Measurements from ENCODE around the gene DYNLL2. TPM values are rescaled to one million over a fixed set of nuclear protein-coding genes. Genes with fewer than 3 reads are reported as not detected.
"Not testable (repeated sequence)": the region's sequence is repeated elsewhere in the genome, so short reads cannot be mapped to it uniquely, and the experiment has no call there.

The DYNLL2 gene
- total RNA-seq, 5 donors from 2014 or later (not counting 1 experiment from before 2014, with no cell fraction given), result 30.4 to 42.1 (median 34.9) TPM

GRCh38 chr17:58136669-58137279 is 53.6 kb downstream of the DYNLL2 start:
- H3K4me3 ChIP-seq (ENCODE audit: control insufficient read depth in 1 of 2, extremely low read depth in 1 of 2, low read length in 1 of 2), result no peak overlapping the region
- no peak for DNase-seq
- no peaks in the 10 kb centered on the region for H3K27me3 Mint-ChIP-seq
- no peaks in the 10 kb centered on the region for H3K36me3 ChIP-seq (ENCODE audit: control insufficient read depth in 2 of 2, extremely low read depth in 1 of 2, insufficient read depth in 1 of 2, low read length in 1 of 2)
- ATAC-seq (replicated peaks in 1 of 4), result no peak
- H3K36me3 Mint-ChIP-seq, result peaks cover 5% of the 10 kb centered on the region
- WGBS (ENCODE audit: insufficient coverage), result 67% methylated on average over 5 of the region's 8 CpGs
- peaks cover 0 to 15% (median 5%) of the 10 kb centered on the region in 3 donors for H3K9me3 Mint-ChIP-seq
- H3K4me3 Mint-ChIP-seq, result no peak overlapping the region
- no peaks in the 10 kb centered on the region for H3K9me3 ChIP-seq
- peaks cover 3 to 4% of the 10 kb centered on the region in 2 experiments for H3K27me3 ChIP-seq (replicated peaks in 1 of 2; ENCODE audit: control insufficient read depth in 2 of 2, extremely low read depth in 1 of 2, insufficient read depth in 2 of 2, low read length in 1 of 2)
- H3K4me1 Mint-ChIP-seq, result peaks cover 1 to 10% (median 2%) of the 10 kb centered on the region in 3 donors
- no peaks in the 10 kb centered on the region for H3K4me1 ChIP-seq (ENCODE audit: control insufficient read depth in 1 of 2, extremely low read depth in 1 of 2, insufficient read depth in 2 of 2, low read length in 2 of 2)
- H3K27ac Mint-ChIP-seq, result no peak overlapping the region
- CTCF ChIA-PET, result interaction anchor here (0.6 kb wide), 2 partner anchors 275 to 394 kb away, joined by 3 read pairs; no protein-coding TSS in a partner anchor
- H3K27ac ChIP-seq (ENCODE audit: low read length), result no peak overlapping the region
- POLR2A ChIA-PET, result no interaction called here

- Mint-ChIP-seq H3K4me3 (no peak overlapping the region), H3K36me3 (peaks cover 26% of the 10 kb centered on the region), H3K27me3 (no peaks in the 10 kb centered on the region), H3K27ac (no peak overlapping the region), H3K4me1 (peaks cover 0 to 5% (median 0%) of the 10 kb centered on the region in 3 donors), H3K9me3 (peaks cover 20 to 31% (median 21%) of the 10 kb centered on the region in 3 donors)
- no peak for DNase-seq
- peaks cover 2% of the 10 kb centered on the region for H3K9me3 ChIP-seq
- ChIA-PET CTCF (no interaction called here), POLR2A (interaction anchor here in 1 of 2 donors (0.9 kb wide), 1 partner anchor 27 kb away, joined by 3 read pairs; no protein-coding TSS in a partner anchor)
- no peak overlapping the region for H3K4me3 ChIP-seq (ENCODE audit: control insufficient read depth in 1 of 2, extremely low read depth in 1 of 2, low read length in 1 of 2)
- H3K27me3 ChIP-seq (replicated peaks in 1 of 2; ENCODE audit: control insufficient read depth in 2 of 2, extremely low read depth in 1 of 2, insufficient read depth in 2 of 2, low read length in 1 of 2), result peaks cover 0 to 4% of the 10 kb centered on the region in 2 experiments
- H3K4me1 ChIP-seq (ENCODE audit: control insufficient read depth in 1 of 2, extremely low read depth in 1 of 2, insufficient read depth in 2 of 2, low read length in 2 of 2), result no peaks in the 10 kb centered on the region
- H3K27ac ChIP-seq (ENCODE audit: low read length), result no peak overlapping the region
- WGBS (ENCODE audit: insufficient coverage), result no CpG with 5 or more reads among the region's 5 CpGs
- no peaks in the 10 kb centered on the region for H3K36me3 ChIP-seq (ENCODE audit: control insufficient read depth in 2 of 2, extremely low read depth in 1 of 2, insufficient read depth in 1 of 2, low read length in 1 of 2)
- ATAC-seq (replicated peaks in 1 of 4), result no peak
These were observed 58.3 kb downstream of the DYNLL2 start for GRCh38 chr17:58141505-58141904.

GRCh38 chr17:58143335-58143734 is 60.1 kb downstream of the DYNLL2 start:
- DNase-seq; H3K4me3 Mint-ChIP-seq; H3K27me3 Mint-ChIP-seq; ATAC-seq (replicated peaks in 1 of 4); H3K4me1 ChIP-seq (ENCODE audit: control insufficient read depth in 1 of 2, extremely low read depth in 1 of 2, insufficient read depth in 2 of 2, low read length in 2 of 2); H3K27ac ChIP-seq (ENCODE audit: low read length); H3K36me3 ChIP-seq (ENCODE audit: control insufficient read depth in 2 of 2, extremely low read depth in 1 of 2, insufficient read depth in 1 of 2, low read length in 1 of 2); H3K4me1 Mint-ChIP-seq; H3K4me3 ChIP-seq (ENCODE audit: control insufficient read depth in 1 of 2, extremely low read depth in 1 of 2, low read length in 1 of 2); H3K9me3 ChIP-seq; H3K27me3 ChIP-seq (replicated peaks in 1 of 2; ENCODE audit: control insufficient read depth in 2 of 2, extremely low read depth in 1 of 2, insufficient read depth in 2 of 2, low read length in 1 of 2); CTCF ChIA-PET; POLR2A ChIA-PET; H3K27ac Mint-ChIP-seq: not testable (repeated sequence)
- H3K36me3 Mint-ChIP-seq, result peaks cover 28% of the 10 kb centered on the region
- peaks cover 25 to 42% (median 29%) of the 10 kb centered on the region in 3 donors for H3K9me3 Mint-ChIP-seq
- WGBS (ENCODE audit: insufficient coverage), result no CpG with 5 or more reads among the region's 4 CpGs

- no CpG with 5 or more reads among the region's 1 CpG for WGBS (ENCODE audit: insufficient coverage)
- no peak overlapping the region for H3K27ac Mint-ChIP-seq
These were observed 61.6 kb downstream of the DYNLL2 start for GRCh38 chr17:58144801-58145200.

More at GRCh38 chr17:58144801-58145200, 61.6 kb downstream of the DYNLL2 start:
- no peak for ATAC-seq (replicated peaks in 1 of 4)
- Mint-ChIP-seq H3K4me1 (peaks cover 6 to 17% (median 16%) of the 10 kb centered on the region in 3 donors), H3K27me3 (no peaks in the 10 kb centered on the region), H3K36me3 (peaks cover 38% of the 10 kb centered on the region), H3K9me3 (peaks cover 25 to 46% (median 29%) of the 10 kb centered on the region in 3 donors), H3K4me3 (no peak overlapping the region)
- Histone ChIP-seq H3K27ac (ENCODE audit: low read length) (no peak overlapping the region), H3K4me1 (ENCODE audit: control insufficient read depth in 1 of 2, extremely low read depth in 1 of 2, insufficient read depth in 2 of 2, low read length in 2 of 2) (no peaks in the 10 kb centered on the region), H3K27me3 (replicated peaks in 1 of 2; ENCODE audit: control insufficient read depth in 2 of 2, extremely low read depth in 1 of 2, insufficient read depth in 2 of 2, low read length in 1 of 2) (no peaks in the 10 kb centered on the region), H3K36me3 (ENCODE audit: control insufficient read depth in 2 of 2, extremely low read depth in 1 of 2, insufficient read depth in 1 of 2, low read length in 1 of 2) (no peaks in the 10 kb centered on the region), H3K4me3 (ENCODE audit: control insufficient read depth in 1 of 2, extremely low read depth in 1 of 2, low read length in 1 of 2) (no peak overlapping the region), H3K9me3 (peaks cover 2% of the 10 kb centered on the region)
- ChIA-PET CTCF (no interaction called here), POLR2A (no interaction called here)
- no peak for DNase-seq

Other genes starting within 250 kb of the DYNLL2 start
- 10 to 100 TPM; 13.3 to 32.3 (median 25.2) TPM for gene MRPS23, start 233.4 kb upstream of the DYNLL2 start, total RNA-seq
- gene CUEDC1, start 128.0 kb upstream of the DYNLL2 start, total RNA-seq, result 1 to 10 TPM in 1 of 5 donors, under 1 TPM in 3, not detected in 1; 0.33 to 1.4 (median 0.74) TPM
- gene VEZF1, start 95.2 kb upstream of the DYNLL2 start, total RNA-seq, result 10 to 100 TPM; 43.1 to 68.1 (median 63.8) TPM
- 100 to 1,000 TPM; 112 to 266 (median 261) TPM for gene SRSF1, start 76.2 kb upstream of the DYNLL2 start, total RNA-seq
- gene OR4D1, start 65.0 kb downstream of the DYNLL2 start, total RNA-seq, result 1 to 10 TPM; 1.3 to 2.2 (median 1.8) TPM
- not detected for gene OR4D2, start 83.6 kb downstream of the DYNLL2 start, total RNA-seq
- under 1 TPM in 1 of 5 donors, not detected in 4; 0.13 TPM for gene EPX, start 109.3 kb downstream of the DYNLL2 start, total RNA-seq
- 10 to 100 TPM; 12.7 to 32.6 (median 22.3) TPM for gene MKS1, start 135.8 kb downstream of the DYNLL2 start, total RNA-seq
- not detected for gene LPO, start 155.2 kb downstream of the DYNLL2 start, total RNA-seq
- 1 to 10 TPM in 4 of 5 donors, under 1 TPM in 1; 0.32 to 1.9 (median 1.1) TPM for gene MPO, start 197.5 kb downstream of the DYNLL2 start, total RNA-seq
- gene TSPOAP1, start 245.4 kb downstream of the DYNLL2 start, total RNA-seq, result 10 to 100 TPM; 15.6 to 62.7 (median 19.9) TPM

Data from T-cell (primary cell).